HepG2 (cell line): Measurements from ENCODE around the gene WDR20. TPM values are rescaled to one million over a fixed set of nuclear protein-coding genes. Genes with fewer than 3 reads are reported as not detected.

Source experiments
- GABPB1 ChIP-seq: IDR thresholded peaks from 2 replicates; pipeline ENCODE4 v1.6.1; 2016; ENCODE audit warnings: mild to moderate bottlenecking, missing genetic modification reagents, moderate library complexity, missing compliant biosample characterization
- GLMP ChIP-seq: sonication (generic); formaldehyde crosslinking; IDR thresholded peaks from 2 replicates; pipeline ENCODE4 v1.9.0; 2021; ENCODE audit warnings: missing genetic modification reagents, mild to moderate bottlenecking, borderline replicate concordance
- GTF2F1 ChIP-seq: fragments of 150-350 bp; IDR thresholded peaks from 2 replicates; pipeline ENCODE4 v1.6.1; 2014; ENCODE audit warnings: low read length
- HNRNPL ChIP-seq: fragments of 200-400 bp; formaldehyde crosslinking; IDR thresholded peaks from 2 replicates; pipeline ENCODE4 v1.6.1; 2017; ENCODE audit warnings: mild to moderate bottlenecking, low read depth, low read length
- MYNN ChIP-seq: sonication (generic); formaldehyde crosslinking; IDR thresholded peaks from 2 replicates; pipeline ENCODE4 v1.4.0; 2020; ENCODE audit warnings: mild to moderate bottlenecking, low read depth, missing genetic modification reagents
- TFDP1 ChIP-seq: IDR thresholded peaks from 2 replicates; pipeline ENCODE4 v1.6.1; 2016; ENCODE audit warnings: missing compliant biosample characterization, missing genetic modification reagents, borderline replicate concordance
- TIGD3 ChIP-seq: sonication (generic); formaldehyde crosslinking; IDR thresholded peaks from 2 replicates; pipeline ENCODE4 v1.5.1; 2020; ENCODE audit warnings: mild to moderate bottlenecking, missing genetic modification reagents, borderline replicate concordance
- ZBTB3 ChIP-seq: sonication (generic); formaldehyde crosslinking; IDR thresholded peaks from 2 replicates; pipeline ENCODE4 v1.4.0; 2020; ENCODE audit warnings: low read depth, mild to moderate bottlenecking, moderate library complexity, missing genetic modification reagents, borderline replicate concordance
- ZNF12 ChIP-seq: sonication (generic); formaldehyde crosslinking; IDR thresholded peaks from 2 replicates; pipeline ENCODE4 v1.5.0; 2020; ENCODE audit warnings: missing genetic modification reagents
- ZNF607 ChIP-seq: sonication (generic); formaldehyde crosslinking; IDR thresholded peaks from 2 replicates; pipeline ENCODE4 v1.5.1; 2020; ENCODE audit warnings: missing genetic modification reagents, mild to moderate bottlenecking, borderline replicate concordance
- ZNF777 ChIP-seq: sonication (generic); formaldehyde crosslinking; IDR thresholded peaks from 2 replicates; pipeline ENCODE4 v1.4.0; 2020; ENCODE audit warnings: missing genetic modification reagents
- polyA plus RNA-seq, 8 experiments: library from polyadenylated mRNA; depleted of rRNA in 3 of 8; stranded (reverse) in 7 of 8; unstranded in 1 of 8; fragments of >200 nt; fragmentation: Illumina TruSeq in 4 of 8; extraction: Trizol in 4 of 8; gene quantifications; 2 replicates each; pipeline versions ENCODE4 v1.2.1 to v1.2.3, GENCODE V29; 2011 to 2016; ENCODE audit warnings: low read depth in 4 of 8, missing spikeins in 1 of 8, mixed read lengths in 1 of 8; ENCODE audit not compliant: insufficient read depth in 1 of 8
- total RNA-seq, 5 experiments: library from RNA; depleted of rRNA; stranded (reverse); fragments of >200 nt; fragmentation: Illumina TruSeq; extraction: Trizol; gene quantifications; 2 replicates each; pipeline ENCODE4 v1.2.3, GENCODE V29; 2016; ENCODE audit warnings: low read depth in 1 of 5
- TF ChIP-seq, protein P1 (sequence below): sonication (generic); formaldehyde crosslinking; IDR thresholded peaks from 2 replicates; pipeline ENCODE4 v1.5.0; 2020; ENCODE audit warnings: missing genetic modification reagents, mild to moderate bottlenecking, borderline replicate concordance
- TF ChIP-seq, protein P2 (sequence below): sonication (generic); formaldehyde crosslinking; IDR thresholded peaks from 2 replicates; pipeline ENCODE4 v1.4.0; 2020; ENCODE audit warnings: mild to moderate bottlenecking, missing genetic modification reagents
- TF ChIP-seq, protein P3 (sequence below): sonication (generic); formaldehyde crosslinking; IDR thresholded peaks from 2 replicates; pipeline ENCODE4 v1.8.1; 2023; ENCODE audit warnings: mild to moderate bottlenecking, inconsistent platforms, moderate library complexity, missing genetic modification reagents, borderline replicate concordance
- TF ChIP-seq, protein P4 (sequence below): sonication (generic); formaldehyde crosslinking; IDR thresholded peaks from 2 replicates; pipeline ENCODE4 v1.5.1; 2020; ENCODE audit warnings: mild to moderate bottlenecking, missing genetic modification reagents, moderate library complexity

The WDR20 gene
- total and polyA plus RNA-seq, 2 of the 13 experiments (the other 11 are each of a cell fraction or from before 2014, with no cell fraction given), result 10.4 to 23.2 TPM

DNA sequence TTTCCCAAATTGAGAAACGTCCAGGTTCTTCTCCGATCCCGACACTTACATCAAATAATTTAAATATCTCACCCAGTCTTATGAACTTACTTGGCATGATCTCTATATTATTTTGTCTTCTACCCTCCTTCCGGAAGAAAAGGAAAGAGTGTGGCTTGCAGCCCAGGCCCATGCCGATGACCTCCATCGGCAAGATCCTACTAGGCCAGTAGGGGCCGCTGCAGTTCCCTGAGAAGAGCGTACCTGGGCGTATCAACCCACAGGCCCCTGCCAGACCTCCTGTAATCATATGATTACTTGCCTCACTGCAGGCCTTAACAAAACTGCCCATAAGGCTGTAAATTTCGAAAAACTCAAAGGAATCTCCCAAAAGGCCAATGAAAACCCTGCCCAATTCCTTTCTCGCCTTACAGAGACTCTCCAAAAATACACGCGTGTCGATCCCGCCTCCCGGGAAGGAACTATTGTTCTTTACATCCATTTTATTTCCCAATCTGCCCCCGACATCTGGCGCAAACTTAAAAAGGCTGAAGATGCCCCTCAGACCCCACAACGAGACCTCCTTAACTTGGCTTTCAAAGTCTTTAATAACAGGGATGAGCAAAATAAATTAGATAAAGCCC lies 95.7 kb downstream of the WDR20 start (continued):
- TF ChIP-seq, protein P1, sequence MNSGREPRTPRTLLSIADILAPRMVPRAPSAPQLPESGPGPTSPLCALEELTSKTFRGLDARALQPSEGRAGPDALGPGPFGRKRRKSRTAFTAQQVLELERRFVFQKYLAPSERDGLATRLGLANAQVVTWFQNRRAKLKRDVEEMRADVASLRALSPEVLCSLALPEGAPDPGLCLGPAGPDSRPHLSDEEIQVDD, result no peak
- no peak for TF ChIP-seq GABPB1 (CRISPR knock-in tag)
- TF ChIP-seq, protein P2, sequence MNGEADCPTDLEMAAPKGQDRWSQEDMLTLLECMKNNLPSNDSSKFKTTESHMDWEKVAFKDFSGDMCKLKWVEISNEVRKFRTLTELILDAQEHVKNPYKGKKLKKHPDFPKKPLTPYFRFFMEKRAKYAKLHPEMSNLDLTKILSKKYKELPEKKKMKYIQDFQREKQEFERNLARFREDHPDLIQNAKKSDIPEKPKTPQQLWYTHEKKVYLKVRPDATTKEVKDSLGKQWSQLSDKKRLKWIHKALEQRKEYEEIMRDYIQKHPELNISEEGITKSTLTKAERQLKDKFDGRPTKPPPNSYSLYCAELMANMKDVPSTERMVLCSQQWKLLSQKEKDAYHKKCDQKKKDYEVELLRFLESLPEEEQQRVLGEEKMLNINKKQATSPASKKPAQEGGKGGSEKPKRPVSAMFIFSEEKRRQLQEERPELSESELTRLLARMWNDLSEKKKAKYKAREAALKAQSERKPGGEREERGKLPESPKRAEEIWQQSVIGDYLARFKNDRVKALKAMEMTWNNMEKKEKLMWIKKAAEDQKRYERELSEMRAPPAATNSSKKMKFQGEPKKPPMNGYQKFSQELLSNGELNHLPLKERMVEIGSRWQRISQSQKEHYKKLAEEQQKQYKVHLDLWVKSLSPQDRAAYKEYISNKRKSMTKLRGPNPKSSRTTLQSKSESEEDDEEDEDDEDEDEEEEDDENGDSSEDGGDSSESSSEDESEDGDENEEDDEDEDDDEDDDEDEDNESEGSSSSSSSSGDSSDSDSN (CRISPR knock-in tag), result no peak; the same call in 1 of the 2 replicates
- TF ChIP-seq, protein P3, sequence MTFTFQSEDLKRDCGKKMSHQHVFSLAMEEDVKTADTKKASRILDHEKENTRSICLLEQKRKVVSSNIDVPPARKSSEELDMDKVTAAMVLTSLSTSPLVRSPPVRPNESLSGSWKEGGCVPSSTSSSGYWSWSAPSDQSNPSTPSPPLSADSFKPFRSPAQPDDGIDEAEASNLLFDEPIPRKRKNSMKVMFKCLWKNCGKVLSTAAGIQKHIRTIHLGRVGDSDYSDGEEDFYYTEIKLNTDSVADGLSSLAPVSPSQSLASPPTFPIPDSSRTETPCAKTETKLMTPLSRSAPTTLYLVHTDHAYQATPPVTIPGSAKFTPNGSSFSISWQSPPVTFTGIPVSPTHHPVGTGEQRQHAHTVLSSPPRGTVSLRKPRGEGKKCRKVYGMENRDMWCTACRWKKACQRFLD (CRISPR knock-in tag), result no peak
- no peak for TF ChIP-seq ZBTB3 (CRISPR knock-in tag)
- TF ChIP-seq TFDP1, result no peak
- TF ChIP-seq ZNF12 (CRISPR knock-in tag), result no peak
- no peak for TF ChIP-seq GLMP
- TF ChIP-seq MYNN (CRISPR knock-in tag), result no peak
- no peak for TF ChIP-seq ZNF607 (CRISPR knock-in tag)
- no peak for TF ChIP-seq TIGD3 (CRISPR knock-in tag)
- TF ChIP-seq, protein P4, sequence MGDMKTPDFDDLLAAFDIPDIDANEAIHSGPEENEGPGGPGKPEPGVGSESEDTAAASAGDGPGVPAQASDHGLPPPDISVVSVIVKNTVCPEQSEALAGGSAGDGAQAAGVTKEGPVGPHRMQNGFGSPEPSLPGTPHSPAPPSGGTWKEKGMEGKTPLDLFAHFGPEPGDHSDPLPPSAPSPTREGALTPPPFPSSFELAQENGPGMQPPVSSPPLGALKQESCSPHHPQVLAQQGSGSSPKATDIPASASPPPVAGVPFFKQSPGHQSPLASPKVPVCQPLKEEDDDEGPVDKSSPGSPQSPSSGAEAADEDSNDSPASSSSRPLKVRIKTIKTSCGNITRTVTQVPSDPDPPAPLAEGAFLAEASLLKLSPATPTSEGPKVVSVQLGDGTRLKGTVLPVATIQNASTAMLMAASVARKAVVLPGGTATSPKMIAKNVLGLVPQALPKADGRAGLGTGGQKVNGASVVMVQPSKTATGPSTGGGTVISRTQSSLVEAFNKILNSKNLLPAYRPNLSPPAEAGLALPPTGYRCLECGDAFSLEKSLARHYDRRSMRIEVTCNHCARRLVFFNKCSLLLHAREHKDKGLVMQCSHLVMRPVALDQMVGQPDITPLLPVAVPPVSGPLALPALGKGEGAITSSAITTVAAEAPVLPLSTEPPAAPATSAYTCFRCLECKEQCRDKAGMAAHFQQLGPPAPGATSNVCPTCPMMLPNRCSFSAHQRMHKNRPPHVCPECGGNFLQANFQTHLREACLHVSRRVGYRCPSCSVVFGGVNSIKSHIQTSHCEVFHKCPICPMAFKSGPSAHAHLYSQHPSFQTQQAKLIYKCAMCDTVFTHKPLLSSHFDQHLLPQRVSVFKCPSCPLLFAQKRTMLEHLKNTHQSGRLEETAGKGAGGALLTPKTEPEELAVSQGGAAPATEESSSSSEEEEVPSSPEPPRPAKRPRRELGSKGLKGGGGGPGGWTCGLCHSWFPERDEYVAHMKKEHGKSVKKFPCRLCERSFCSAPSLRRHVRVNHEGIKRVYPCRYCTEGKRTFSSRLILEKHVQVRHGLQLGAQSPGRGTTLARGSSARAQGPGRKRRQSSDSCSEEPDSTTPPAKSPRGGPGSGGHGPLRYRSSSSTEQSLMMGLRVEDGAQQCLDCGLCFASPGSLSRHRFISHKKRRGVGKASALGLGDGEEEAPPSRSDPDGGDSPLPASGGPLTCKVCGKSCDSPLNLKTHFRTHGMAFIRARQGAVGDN (CRISPR knock-in tag), result peak; percentile 51; the same call in 1 of the 2 replicates
- no peak for TF ChIP-seq GTF2F1
- TF ChIP-seq HNRNPL, result no peak
- no peak for TF ChIP-seq ZNF777 (CRISPR knock-in tag)
